Trophoblast cell (in vitro differentiated cells and primary cell): ENCODE data around the gene TNFRSF9.
A peak's percentile ranks its signal among the peaks of the same experiment; 100 is the strongest.

ENCODE experiments used
- DNase-seq, 2 donors: peaks; one replicate each; pipeline ENCODE4 v3.0.0-alpha.2; 2016
- H2AFZ ChIP-seq: 2 replicates; pipeline ENCODE4 v1.6.1; 2013; ENCODE audit warnings: low read length, moderate library complexity, mild to moderate bottlenecking; ENCODE audit not compliant: insufficient read depth, poor library complexity
- H2AK5ac ChIP-seq: 2 replicates; pipeline ENCODE4 v1.6.1; 2013; ENCODE audit warnings: mild to moderate bottlenecking, low read length
- H2BK120ac ChIP-seq: 2 replicates; pipeline ENCODE4 v1.6.1; 2013; ENCODE audit warnings: low read length, mild to moderate bottlenecking, moderate library complexity; ENCODE audit not compliant: insufficient read depth, poor library complexity
- H2BK12ac ChIP-seq: 2 replicates; pipeline ENCODE4 v1.6.1; 2013; ENCODE audit warnings: mild to moderate bottlenecking, low read length, moderate library complexity
- H2BK5ac ChIP-seq: 2 replicates; pipeline ENCODE4 v1.6.1; 2013; ENCODE audit warnings: low read length, low read depth, moderate library complexity, mild to moderate bottlenecking; ENCODE audit not compliant: poor library complexity
- H3K14ac ChIP-seq: 2 replicates; pipeline ENCODE4 v1.6.1; 2013; ENCODE audit warnings: mild to moderate bottlenecking, low read length
- H3K18ac ChIP-seq: 2 replicates; pipeline ENCODE4 v1.6.1; 2013; ENCODE audit warnings: mild to moderate bottlenecking, low read length
- H3K23ac ChIP-seq: 2 replicates; pipeline ENCODE4 v1.6.1; 2013; ENCODE audit warnings: low read length
- H3K27ac ChIP-seq: 2 replicates; pipeline ENCODE4 v1.5.1; 2013; ENCODE audit warnings: low read depth, mild to moderate bottlenecking, inconsistent platforms, low read length, moderate library complexity
- H3K27me3 ChIP-seq: 2 replicates; pipeline ENCODE4 v1.6.1; 2013; ENCODE audit warnings: inconsistent platforms, mild to moderate bottlenecking, low read length, moderate library complexity; ENCODE audit not compliant: insufficient read depth
- H3K36me3 ChIP-seq, 2 experiments: 1 replicate in 1 of 2; 2 replicates in 1 of 2; pipeline ENCODE4 v1.6.1; 2013; ENCODE audit warnings: low read length in 2 of 2, mild to moderate bottlenecking in 2 of 2, moderate library complexity in 1 of 2; ENCODE audit not compliant: insufficient read depth in 2 of 2, control insufficient read depth in 1 of 2
- H3K4ac ChIP-seq: 2 replicates; pipeline ENCODE4 v1.6.1; 2013; ENCODE audit warnings: low read depth, mild to moderate bottlenecking, low read length, moderate library complexity
- H3K4me1 ChIP-seq, 2 experiments: 1 replicate in 1 of 2; 2 replicates in 1 of 2; pipeline ENCODE4 v1.6.1; 2013; ENCODE audit warnings: low read length in 2 of 2, mild to moderate bottlenecking in 2 of 2, moderate library complexity in 1 of 2; ENCODE audit not compliant: insufficient read depth in 2 of 2, control insufficient read depth in 1 of 2
- H3K4me2 ChIP-seq: 2 replicates; pipeline ENCODE4 v1.6.1; 2013; ENCODE audit warnings: inconsistent platforms, mild to moderate bottlenecking, low read length, moderate library complexity
- H3K4me3 ChIP-seq: 2 replicates; pipeline ENCODE4 v1.5.1; 2013; ENCODE audit warnings: mild to moderate bottlenecking, low read depth, low read length, inconsistent platforms
- H3K79me1 ChIP-seq: one replicate; pipeline ENCODE4 v1.6.1; 2013; ENCODE audit warnings: low read length
- H3K79me2 ChIP-seq: 2 replicates; pipeline ENCODE4 v1.6.1; 2013; ENCODE audit warnings: low read length, mild to moderate bottlenecking; ENCODE audit not compliant: control insufficient read depth, insufficient read depth, poor library complexity
- H3K9ac ChIP-seq: 2 replicates; pipeline ENCODE4 v1.6.1; 2013; ENCODE audit warnings: mild to moderate bottlenecking, low read length
- H3K9me3 ChIP-seq: 2 replicates; pipeline ENCODE4 v1.6.1; 2013; ENCODE audit warnings: low read depth, mild to moderate bottlenecking, control low read depth, inconsistent platforms, low read length; ENCODE audit not compliant: insufficient read depth
- H4K12ac ChIP-seq: 2 replicates; pipeline ENCODE4 v1.6.1; 2013; ENCODE audit warnings: low read depth, mild to moderate bottlenecking, low read length, moderate library complexity
- H4K8ac ChIP-seq: 2 replicates; pipeline ENCODE4 v1.6.1; 2013; ENCODE audit warnings: low read depth, mild to moderate bottlenecking, low read length, moderate library complexity
- H4K91ac ChIP-seq: one replicate; pipeline ENCODE4 v1.6.1; 2013; ENCODE audit warnings: low read depth, mild to moderate bottlenecking, low read length, moderate library complexity
- WGBS: extraction: QIAGEN DNeasy Blood & Tissue Kit; methylation state at CpG from one replicate; pipeline ENCODE4 v1.1.7; 2013; ENCODE audit warnings: missing lambda C conversion rate; ENCODE audit not compliant: insufficient read length, insufficient coverage; ENCODE audit errors: extremely low coverage; 5-methylcytosine and 5-hydroxymethylcytosine counted together

The TNFRSF9 gene

GRCh38 chr1:7938070-7938469 is 2.6 kb downstream of the TNFRSF9 start:
- Histone ChIP-seq H3K18ac (no peak overlapping the region), H3K4ac (no peak overlapping the region), H3K9me3 (peaks cover 2% of the 10 kb centered on the region), H2BK5ac (no peak overlapping the region), H3K79me1 (no peaks in the 10 kb centered on the region), H3K4me3 (no peak overlapping the region), H3K4me1 (peaks cover 2 to 5% of the 10 kb centered on the region in 2 experiments), H4K8ac (no peak overlapping the region), H3K23ac (no peak overlapping the region), H3K14ac (no peak overlapping the region), H3K4me2 (no peak overlapping the region), H3K79me2 (no peaks in the 10 kb centered on the region), H4K91ac (no peak overlapping the region), H3K9ac (no peak overlapping the region), H2BK12ac (no peak overlapping the region), H3K27me3 (peaks cover 13% of the 10 kb centered on the region), H3K27ac (no peak overlapping the region), H2AK5ac (no peak overlapping the region), H4K12ac (no peak overlapping the region), H2BK120ac (no peak overlapping the region), H3K36me3 (no peaks in the 10 kb centered on the region), H2AFZ (no peak overlapping the region)
- no peak for DNase-seq
- no CpG with 5 or more reads among the region's 3 CpGs for WGBS

DNA sequence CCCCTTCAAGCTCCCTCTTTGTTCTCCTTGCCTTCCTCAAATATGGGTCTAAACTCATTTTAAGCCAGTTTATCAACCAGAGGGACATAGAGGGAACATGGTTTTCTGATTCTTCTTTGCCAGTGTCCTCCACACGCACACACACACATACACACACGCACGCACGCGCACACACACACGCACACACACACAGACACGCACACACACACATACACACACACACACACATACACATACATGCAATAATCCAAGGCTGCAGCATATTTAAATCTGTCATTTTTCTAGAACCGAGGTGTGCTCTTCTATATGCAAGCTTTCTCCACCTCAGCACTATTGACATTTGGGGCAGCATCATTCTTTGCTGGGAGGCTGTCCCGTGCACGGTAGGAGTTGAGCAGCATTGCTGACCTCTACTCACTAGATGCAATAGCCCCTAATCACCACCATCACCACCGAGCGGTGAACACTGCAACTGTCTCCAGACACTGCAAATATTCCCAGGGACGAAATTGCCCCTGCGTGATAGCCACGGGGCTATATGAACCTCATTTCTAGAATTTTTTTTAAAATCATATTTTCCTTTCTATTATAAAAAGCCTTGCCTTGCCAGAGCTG is 8.0 kb downstream of the TNFRSF9 start:
- Histone ChIP-seq H3K9me3 (no peaks in the 10 kb centered on the region), H2BK12ac (no peak overlapping the region), H2AK5ac (no peak overlapping the region), H4K91ac (no peak overlapping the region), H3K4me3 (no peak overlapping the region), H4K12ac (no peak overlapping the region), H3K14ac (no peak overlapping the region), H2BK5ac (no peak overlapping the region), H3K4me2 (no peak overlapping the region), H3K79me1 (no peaks in the 10 kb centered on the region), H3K4ac (no peak overlapping the region), H3K79me2 (no peaks in the 10 kb centered on the region), H2BK120ac (no peak overlapping the region), H4K8ac (no peak overlapping the region), H3K23ac (no peak overlapping the region), H3K18ac (no peak overlapping the region), H2AFZ (no peak overlapping the region), H3K27me3 (no peaks in the 10 kb centered on the region), H3K9ac (no peak overlapping the region), H3K27ac (no peak overlapping the region), H3K36me3 (no peaks in the 10 kb centered on the region), H3K4me1 (no peaks in the 10 kb centered on the region)
- DNase-seq: peak in 1 of 2 donors; percentile 13
- WGBS: no CpG with 5 or more reads among the region's 15 CpGs

GRCh38 chr1:7931446-7931812 is 9.2 kb downstream of the TNFRSF9 start:
- H3K9ac ChIP-seq: no peak overlapping the region
- no peak overlapping the region for H3K14ac ChIP-seq
- no peaks in the 10 kb centered on the region for H3K9me3 ChIP-seq
- H3K4me2 ChIP-seq: no peak overlapping the region
- H3K79me1 ChIP-seq: no peaks in the 10 kb centered on the region
- no peaks in the 10 kb centered on the region for H3K27me3 ChIP-seq
- H2BK120ac ChIP-seq: no peak overlapping the region
- no peaks in the 10 kb centered on the region for H3K79me2 ChIP-seq
- H4K8ac ChIP-seq: no peak overlapping the region
- H3K36me3 ChIP-seq: no peaks in the 10 kb centered on the region
- H3K4ac ChIP-seq: no peak overlapping the region
- H4K12ac ChIP-seq: no peak overlapping the region
- no peak overlapping the region for H3K4me3 ChIP-seq
- H3K23ac ChIP-seq: no peak overlapping the region
- H4K91ac ChIP-seq: no peak overlapping the region
- no peak overlapping the region for H3K27ac ChIP-seq
- no peak overlapping the region for H2BK12ac ChIP-seq
- H2BK5ac ChIP-seq: no peak overlapping the region
- no CpG with 5 or more reads among the region's 2 CpGs for WGBS
- no peak overlapping the region for H3K18ac ChIP-seq
- H2AFZ ChIP-seq: no peak overlapping the region
- no peaks in the 10 kb centered on the region for H3K4me1 ChIP-seq
- no peak overlapping the region for H2AK5ac ChIP-seq
- no peak for DNase-seq

DNA sequence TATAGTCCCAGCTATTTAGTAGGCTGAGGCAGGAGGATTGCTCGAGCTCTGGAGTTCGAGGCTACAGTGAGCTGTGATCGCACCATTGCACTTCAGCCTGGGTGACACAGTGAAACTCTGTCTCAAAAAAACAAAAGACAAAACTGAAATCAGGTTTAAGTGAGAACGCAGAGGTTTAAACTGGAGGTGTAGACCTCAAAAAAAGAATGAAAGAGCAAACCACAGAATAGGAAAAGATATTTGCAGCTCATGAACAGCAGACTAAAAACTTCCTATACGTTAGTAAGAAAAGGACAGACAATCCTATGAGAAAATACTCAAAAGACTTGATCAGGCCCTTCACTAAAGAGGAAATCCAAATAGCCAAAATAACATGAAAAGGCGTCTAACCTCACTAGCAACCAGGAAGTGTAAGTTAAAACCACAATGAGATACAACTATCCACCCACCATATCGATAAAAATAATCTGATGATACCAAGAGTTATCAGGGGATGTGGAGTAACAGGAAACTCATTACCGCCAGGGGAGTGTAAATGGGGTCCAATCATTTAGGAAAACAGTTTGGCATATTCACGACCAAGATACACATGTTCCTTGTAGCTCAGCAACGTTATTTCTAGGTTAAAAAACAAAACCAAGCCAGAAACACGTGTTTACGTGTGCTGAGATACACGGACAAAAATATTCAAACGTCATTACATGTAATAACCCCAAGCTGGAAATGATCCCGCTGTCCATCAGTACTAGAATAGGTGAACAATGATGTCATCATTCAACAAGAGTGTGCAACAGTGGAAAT is 9.8 kb downstream of the TNFRSF9 start:
- no peak overlapping the region for H3K23ac ChIP-seq
- H2BK5ac ChIP-seq: no peak overlapping the region
- H2AFZ ChIP-seq: no peak overlapping the region
- H2BK120ac ChIP-seq: no peak overlapping the region
- H3K9ac ChIP-seq: no peak overlapping the region
- no peak overlapping the region for H3K4me2 ChIP-seq
- H3K9me3 ChIP-seq: no peaks in the 10 kb centered on the region
- no peak overlapping the region for H2AK5ac ChIP-seq
- H3K18ac ChIP-seq: no peak overlapping the region
- no peak overlapping the region for H3K27ac ChIP-seq
- H2BK12ac ChIP-seq: no peak overlapping the region
- no peak overlapping the region for H4K12ac ChIP-seq
- no peaks in the 10 kb centered on the region for H3K36me3 ChIP-seq
- H4K8ac ChIP-seq: no peak overlapping the region
- no peak for DNase-seq
- H3K4me3 ChIP-seq: no peak overlapping the region
- H3K79me1 ChIP-seq: no peaks in the 10 kb centered on the region
- no peaks in the 10 kb centered on the region for H3K79me2 ChIP-seq
- H3K14ac ChIP-seq: no peak overlapping the region
- no peak overlapping the region for H3K4ac ChIP-seq
- H3K27me3 ChIP-seq: no peaks in the 10 kb centered on the region
- H3K4me1 ChIP-seq: no peaks in the 10 kb centered on the region
- no CpG with 5 or more reads among the region's 15 CpGs for WGBS
- H4K91ac ChIP-seq: no peak overlapping the region
